Neural progenitor cell (in vitro differentiated cells): ENCODE data around the gene C20orf204. TPM values are rescaled to one million over a fixed set of nuclear protein-coding genes. Genes with fewer than 3 reads are reported as not detected.

ENCODE experiments used
- DNase-seq: peaks from one replicate; pipeline ENCODE4 v3.0.0-alpha.2; 2016; ENCODE audit warnings: low spot score
- H2AFZ ChIP-seq: fragments of 200-600 bp; sonication (generic); replicated peaks from 2 replicates; pipeline ENCODE4 v1.6.1; 2016; ENCODE audit warnings: antibody characterized with exemption
- H3F3A ChIP-seq: fragments of 200-600 bp; sonication (generic); 2 replicates; pipeline ENCODE4 v1.6.1; 2016; ENCODE audit warnings: antibody characterized with exemption, low read depth
- H3K27ac ChIP-seq: fragments of 200-600 bp; sonication (generic); 2 replicates; pipeline ENCODE4 v1.5.1; 2016; ENCODE audit warnings: mild to moderate bottlenecking
- H3K27me3 ChIP-seq: fragments of 200-600 bp; sonication (generic); 2 replicates; pipeline ENCODE4 v1.6.1; 2016; ENCODE audit warnings: mild to moderate bottlenecking, moderate library complexity
- H3K36me3 ChIP-seq: fragments of 200-600 bp; sonication (generic); 2 replicates; pipeline ENCODE4 v1.5.1; 2016
- H3K4me1 ChIP-seq: fragments of 200-600 bp; sonication (generic); 2 replicates; pipeline ENCODE4 v1.6.1; 2016; ENCODE audit warnings: mixed run types
- H3K4me2 ChIP-seq: fragments of 200-600 bp; sonication (generic); 2 replicates; pipeline ENCODE4 v1.6.1; 2016
- H3K4me3 ChIP-seq: fragments of 200-600 bp; sonication (generic); 2 replicates; pipeline ENCODE4 v1.5.1; 2016
- H3K79me2 ChIP-seq: fragments of 200-600 bp; sonication (generic); 2 replicates; pipeline ENCODE4 v1.6.1; 2016; ENCODE audit warnings: low read depth
- H3K9ac ChIP-seq: fragments of 200-600 bp; sonication (generic); 2 replicates; pipeline ENCODE4 v1.6.1; 2016
- H3K9me3 ChIP-seq: fragments of 200-600 bp; sonication (generic); 2 replicates; pipeline ENCODE4 v1.5.1; 2016; ENCODE audit warnings: low read depth
- H4K20me1 ChIP-seq: fragments of 200-600 bp; sonication (generic); 2 replicates; pipeline ENCODE4 v1.6.1; 2016; ENCODE audit warnings: low read depth
- H3K27ac Mint-ChIP-seq: 3 replicates; pipeline ENCODE4 v1.8.0; 2021; ENCODE audit warnings: mixed read lengths
- H3K27me3 Mint-ChIP-seq: 2 replicates; pipeline ENCODE4 v1.8.0; 2022; ENCODE audit warnings: low read depth, mild to moderate bottlenecking, inconsistent platforms, moderate library complexity, mixed read lengths; ENCODE audit not compliant: insufficient read depth
- H3K36me3 Mint-ChIP-seq: 3 replicates; pipeline ENCODE4 v1.8.0; 2021; ENCODE audit warnings: mixed read lengths
- H3K4me1 Mint-ChIP-seq: 3 replicates; pipeline ENCODE4 v1.8.0; 2021; ENCODE audit warnings: mixed read lengths
- H3K4me3 Mint-ChIP-seq: 3 replicates; pipeline ENCODE4 v1.8.0; 2021; ENCODE audit warnings: mild to moderate bottlenecking, moderate library complexity, mixed read lengths
- H3K9me3 Mint-ChIP-seq: 3 replicates; pipeline ENCODE4 v1.8.0; 2020; ENCODE audit warnings: mixed read lengths
- EZH2 ChIP-seq: fragments of 200-600 bp; sonication (generic); IDR thresholded peaks from 2 replicates; pipeline ENCODE4 v1.6.1; 2017; ENCODE audit warnings: antibody characterized with exemption, mild to moderate bottlenecking, moderate library complexity
- EZH2phosphoT487 ChIP-seq: fragments of 200-600 bp; sonication (generic); IDR thresholded peaks from 2 replicates; pipeline ENCODE4 v1.6.1; 2017; ENCODE audit warnings: antibody characterized with exemption
- total RNA-seq: library from RNA; depleted of rRNA; stranded (reverse); fragments of >200 nt; gene quantifications from 2 replicates; pipeline ENCODE4 v1.2.3, GENCODE V29; 2015; ENCODE audit warnings: low replicate concordance
- TF ChIP-seq, protein P1 (sequence below): fragments of 200-600 bp; sonication (generic); IDR thresholded peaks from 2 replicates; pipeline ENCODE4 v1.5.1; 2017; ENCODE audit warnings: antibody characterized with exemption, mild to moderate bottlenecking

The C20orf204 gene
- total RNA-seq, 1 donor from 2014 or later: 0.04 TPM

DNA sequence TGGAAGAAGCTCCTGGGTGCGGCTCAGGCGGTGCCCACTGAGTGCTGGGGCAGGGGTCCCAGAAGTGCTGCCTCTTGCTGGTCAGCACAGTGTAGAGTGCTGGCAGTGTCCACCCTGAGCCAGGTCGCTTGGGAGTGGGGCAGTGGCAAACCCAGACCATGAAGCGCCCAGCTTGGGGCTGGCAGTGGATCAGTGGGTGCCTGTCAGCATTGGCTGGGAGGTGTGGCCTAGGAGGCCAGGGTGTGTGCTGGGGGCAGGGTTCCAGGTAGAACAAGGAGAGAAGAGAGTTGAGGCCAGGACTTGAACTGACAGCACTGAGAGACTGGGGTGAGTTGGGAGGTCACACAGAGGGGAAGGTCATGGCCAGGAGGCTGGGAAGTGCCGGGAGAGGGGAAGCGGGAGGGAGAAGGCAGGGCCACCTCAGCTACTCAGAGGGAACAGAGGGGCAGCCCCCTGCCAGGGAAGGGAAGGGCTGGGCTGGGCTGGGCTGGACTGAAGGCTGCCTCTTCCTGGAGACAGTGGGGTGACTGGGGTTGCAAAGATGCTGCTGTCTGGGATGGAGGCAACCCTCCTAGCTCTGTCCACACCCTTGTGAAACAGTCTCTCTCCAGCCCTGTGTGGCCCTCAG lies 31.1 kb downstream of the C20orf204 start:
- Histone ChIP-seq H3K36me3 (no peaks in the 10 kb centered on the region), H3K4me2 (no peak overlapping the region), H3K4me3 (no peak overlapping the region), H2AFZ (no peak overlapping the region), H3K9ac (no peak overlapping the region), H3K79me2 (peaks cover 9% of the 10 kb centered on the region), H3F3A (peaks cover 4% of the 10 kb centered on the region), H3K27me3 (no peaks in the 10 kb centered on the region), H4K20me1 (peaks cover 35% of the 10 kb centered on the region), H3K4me1 (peaks cover 7% of the 10 kb centered on the region), H3K9me3 (no peaks in the 10 kb centered on the region), H3K27ac (no peak overlapping the region)
- no peaks in the 10 kb centered on the region for H3K36me3 Mint-ChIP-seq
- no peaks in the 10 kb centered on the region for H3K9me3 Mint-ChIP-seq
- peaks cover 4% of the 10 kb centered on the region for H3K27me3 Mint-ChIP-seq
- H3K4me3 Mint-ChIP-seq: no peak overlapping the region
- TF ChIP-seq, protein P1, sequence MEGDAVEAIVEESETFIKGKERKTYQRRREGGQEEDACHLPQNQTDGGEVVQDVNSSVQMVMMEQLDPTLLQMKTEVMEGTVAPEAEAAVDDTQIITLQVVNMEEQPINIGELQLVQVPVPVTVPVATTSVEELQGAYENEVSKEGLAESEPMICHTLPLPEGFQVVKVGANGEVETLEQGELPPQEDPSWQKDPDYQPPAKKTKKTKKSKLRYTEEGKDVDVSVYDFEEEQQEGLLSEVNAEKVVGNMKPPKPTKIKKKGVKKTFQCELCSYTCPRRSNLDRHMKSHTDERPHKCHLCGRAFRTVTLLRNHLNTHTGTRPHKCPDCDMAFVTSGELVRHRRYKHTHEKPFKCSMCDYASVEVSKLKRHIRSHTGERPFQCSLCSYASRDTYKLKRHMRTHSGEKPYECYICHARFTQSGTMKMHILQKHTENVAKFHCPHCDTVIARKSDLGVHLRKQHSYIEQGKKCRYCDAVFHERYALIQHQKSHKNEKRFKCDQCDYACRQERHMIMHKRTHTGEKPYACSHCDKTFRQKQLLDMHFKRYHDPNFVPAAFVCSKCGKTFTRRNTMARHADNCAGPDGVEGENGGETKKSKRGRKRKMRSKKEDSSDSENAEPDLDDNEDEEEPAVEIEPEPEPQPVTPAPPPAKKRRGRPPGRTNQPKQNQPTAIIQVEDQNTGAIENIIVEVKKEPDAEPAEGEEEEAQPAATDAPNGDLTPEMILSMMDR: no peak
- TF ChIP-seq EZH2 (no peak), EZH2phosphoT487 (no peak)
- no peak for DNase-seq
- peak overlapping the region; percentile 54 for H3K27ac Mint-ChIP-seq
- H3K4me1 Mint-ChIP-seq: peaks cover 22% of the 10 kb centered on the region

DNA sequence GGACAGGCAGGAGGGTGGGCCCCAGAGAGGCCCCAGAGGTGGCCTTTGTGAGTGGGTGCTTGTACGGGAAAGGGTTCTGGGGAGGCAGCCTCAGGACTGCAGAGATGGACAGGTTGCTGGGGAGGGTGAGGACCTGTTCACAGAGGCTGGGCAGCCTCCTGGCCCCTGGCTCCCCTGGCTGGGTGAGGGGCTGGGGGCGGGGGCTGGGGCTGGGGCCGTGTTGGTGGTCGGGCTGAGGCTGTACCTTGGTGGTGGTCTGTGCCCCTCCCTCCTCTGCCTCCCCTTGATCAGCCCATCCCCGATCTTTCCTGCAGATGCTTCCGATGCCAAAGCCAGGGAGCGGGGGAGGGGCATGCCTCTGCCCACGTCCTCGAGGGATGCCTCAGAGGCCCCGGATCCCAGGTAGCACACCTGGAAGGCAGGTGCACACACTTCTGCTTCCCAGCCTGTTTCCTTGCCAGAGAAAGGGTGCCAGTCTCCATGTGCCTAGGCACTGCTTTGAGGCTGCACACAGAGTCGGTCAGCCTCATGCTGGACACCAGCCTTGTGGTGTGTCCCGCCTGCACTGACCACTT lies 31.8 kb downstream of the C20orf204 start:
- Histone ChIP-seq H2AFZ (no peak overlapping the region), H3K36me3 (no peaks in the 10 kb centered on the region), H3K79me2 (peaks cover 9% of the 10 kb centered on the region), H3K4me1 (peaks cover 7% of the 10 kb centered on the region), H3F3A (peaks cover 4% of the 10 kb centered on the region), H3K27me3 (no peaks in the 10 kb centered on the region), H3K9ac (no peak overlapping the region), H4K20me1 (peaks cover 35% of the 10 kb centered on the region), H3K4me2 (no peak overlapping the region), H3K9me3 (no peaks in the 10 kb centered on the region), H3K4me3 (no peak overlapping the region), H3K27ac (no peak overlapping the region)
- Mint-ChIP-seq H3K27ac (no peak overlapping the region), H3K27me3 (peaks cover 4% of the 10 kb centered on the region), H3K4me1 (peaks cover 20% of the 10 kb centered on the region), H3K4me3 (no peak overlapping the region), H3K36me3 (no peaks in the 10 kb centered on the region), H3K9me3 (no peaks in the 10 kb centered on the region)
- DNase-seq: no peak
- TF ChIP-seq EZH2phosphoT487: no peak
- TF ChIP-seq EZH2: no peak
- TF ChIP-seq, protein P1: no peak

DNA sequence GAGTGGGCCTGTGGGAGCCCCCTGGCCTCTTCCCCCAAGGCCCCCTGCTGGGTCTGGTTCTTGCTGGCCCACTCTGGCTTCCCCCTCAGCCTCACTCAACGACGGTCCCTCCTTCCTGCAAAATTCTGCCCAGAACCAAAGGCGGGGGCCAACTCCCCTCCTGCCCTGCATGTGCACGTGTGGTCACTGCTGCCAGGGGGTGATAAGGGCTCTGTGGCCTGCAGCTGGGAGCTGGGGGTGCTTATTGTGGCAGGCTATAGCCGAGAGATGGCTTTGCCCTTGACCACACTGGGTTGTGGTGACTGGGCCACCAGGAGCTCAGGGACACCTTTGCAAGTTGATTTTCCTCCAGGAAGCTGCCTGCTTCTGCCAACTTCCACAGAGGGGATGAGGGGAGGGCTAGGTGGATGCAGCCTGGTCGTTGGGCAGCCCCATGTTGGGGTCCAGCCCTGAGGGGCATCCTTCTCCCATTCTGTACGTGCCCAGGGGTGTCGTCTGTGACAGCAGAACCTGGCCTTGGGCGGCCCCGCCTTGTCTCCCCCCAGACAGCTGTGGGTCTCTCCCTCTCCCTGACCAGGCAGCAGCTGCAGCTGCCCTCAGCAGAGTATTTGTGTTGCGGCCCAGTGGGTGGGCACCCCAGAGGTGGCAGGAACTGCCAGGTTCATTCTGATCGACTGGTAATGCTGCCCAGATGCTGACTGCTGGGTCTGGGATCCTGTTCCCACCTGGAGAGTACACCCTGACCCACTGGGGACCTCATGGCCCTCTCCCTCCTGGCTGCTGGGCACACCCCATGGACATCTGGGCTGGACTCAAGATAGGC lies 32.6 kb downstream of the C20orf204 start:
- Histone ChIP-seq H4K20me1 (peaks cover 32% of the 10 kb centered on the region), H3K36me3 (no peaks in the 10 kb centered on the region), H2AFZ (no peak overlapping the region), H3K4me1 (peaks cover 7% of the 10 kb centered on the region), H3K4me3 (no peak overlapping the region), H3K4me2 (no peak overlapping the region), H3K27me3 (no peaks in the 10 kb centered on the region), H3K27ac (no peak overlapping the region), H3F3A (peaks cover 4% of the 10 kb centered on the region), H3K79me2 (peaks cover 8% of the 10 kb centered on the region), H3K9ac (no peak overlapping the region), H3K9me3 (no peaks in the 10 kb centered on the region)
- DNase-seq: no peak
- Mint-ChIP-seq H3K36me3 (no peaks in the 10 kb centered on the region), H3K4me1 (peaks cover 20% of the 10 kb centered on the region), H3K9me3 (no peaks in the 10 kb centered on the region), H3K27me3 (peaks cover 4% of the 10 kb centered on the region), H3K4me3 (no peak overlapping the region), H3K27ac (no peak overlapping the region)
- TF ChIP-seq, protein P1: no peak
- no peak for TF ChIP-seq EZH2
